GM23338 (cell line): ENCODE measurements around the gene NFIA. TPM values are rescaled to one million over a fixed set of nuclear protein-coding genes. Genes with fewer than 3 reads are reported as not detected.

Experiments used
- ATAC-seq: fragments of 200-7000 bp; cut with Tn5 transposase; 3 replicates; pipeline ENCODE4 v1.9.1; 2020
- DNase-seq: peaks from one replicate; pipeline ENCODE4 v3.0.0-alpha.2; 2015; ENCODE audit warnings: low spot score
- H2AFZ ChIP-seq: fragments of 200-600 bp; sonication (generic); 2 replicates; pipeline ENCODE4 v1.8.0; 2016; ENCODE audit warnings: antibody characterized with exemption, mild to moderate bottlenecking, moderate library complexity
- H3F3A ChIP-seq: fragments of 200-600 bp; sonication (generic); replicated peaks from 2 replicates; pipeline ENCODE4 v1.8.0; 2017; ENCODE audit warnings: antibody characterized with exemption, mixed run types, low read depth
- H3K27ac ChIP-seq: fragments of 200-600 bp; sonication (generic); 2 replicates; pipeline ENCODE4 v1.6.1; 2016; ENCODE audit warnings: low read depth
- H3K27me3 ChIP-seq: fragments of 200-600 bp; sonication (generic); 2 replicates; pipeline ENCODE4 v1.8.0; 2016; ENCODE audit warnings: mild to moderate bottlenecking, mixed run types, moderate library complexity; ENCODE audit not compliant: insufficient read depth
- H3K36me3 ChIP-seq: fragments of 200-600 bp; sonication (generic); 2 replicates; pipeline ENCODE4 v1.8.0; 2016; ENCODE audit warnings: mild to moderate bottlenecking; ENCODE audit not compliant: insufficient read depth
- H3K4me1 ChIP-seq: fragments of 200-600 bp; sonication (generic); 2 replicates; pipeline ENCODE4 v1.8.0; 2016; ENCODE audit warnings: mild to moderate bottlenecking, moderate library complexity; ENCODE audit not compliant: insufficient read depth
- H3K4me2 ChIP-seq: fragments of 200-600 bp; sonication (generic); 2 replicates; pipeline ENCODE4 v1.7.1; 2017; ENCODE audit warnings: mixed run types
- H3K4me3 ChIP-seq: fragments of 200-600 bp; sonication (generic); 2 replicates; pipeline ENCODE4 v1.6.1; 2016; ENCODE audit warnings: mixed run types
- H3K79me2 ChIP-seq: fragments of 200-600 bp; sonication (generic); replicated peaks from 2 replicates; pipeline ENCODE4 v1.8.0; 2017; ENCODE audit warnings: mild to moderate bottlenecking; ENCODE audit not compliant: insufficient read depth
- H3K9me2 ChIP-seq: fragments of 200-600 bp; sonication (generic); 2 replicates; pipeline ENCODE4 v1.8.0; 2017; ENCODE audit not compliant: insufficient read depth
- H4K20me1 ChIP-seq: fragments of 200-600 bp; sonication (generic); replicated peaks from 2 replicates; pipeline ENCODE4 v1.8.0; 2017; ENCODE audit warnings: mild to moderate bottlenecking; ENCODE audit not compliant: insufficient read depth
- H3K27ac Mint-ChIP-seq: 2 replicates; pipeline ENCODE4 v1.8.0; 2020; ENCODE audit warnings: inconsistent platforms, mild to moderate bottlenecking, moderate library complexity, mixed read lengths
- H3K27me3 Mint-ChIP-seq: 3 replicates; pipeline ENCODE4 v1.8.0; 2022; ENCODE audit warnings: low read depth, mild to moderate bottlenecking, moderate library complexity, mixed read lengths, inconsistent platforms; ENCODE audit not compliant: insufficient read depth, poor library complexity
- H3K36me3 Mint-ChIP-seq: 3 replicates; pipeline ENCODE4 v1.8.0; 2021; ENCODE audit warnings: low read depth, mild to moderate bottlenecking, inconsistent platforms, moderate library complexity, mixed read lengths
- H3K4me1 Mint-ChIP-seq: 3 replicates; pipeline ENCODE4 v1.8.0; 2020; ENCODE audit warnings: mild to moderate bottlenecking, inconsistent platforms, mixed read lengths
- H3K4me3 Mint-ChIP-seq: 3 replicates; pipeline ENCODE4 v1.8.0; 2021; ENCODE audit warnings: moderate library complexity, mild to moderate bottlenecking, inconsistent platforms, mixed read lengths
- H3K9me3 Mint-ChIP-seq: 3 replicates; pipeline ENCODE4 v1.8.0; 2020; ENCODE audit warnings: moderate library complexity, mild to moderate bottlenecking, inconsistent platforms, mixed read lengths
- CREB1 ChIP-seq: fragments of 250-450 bp; sonication (Bioruptor Pico); IDR thresholded peaks from 2 replicates; pipeline ENCODE4 v1.5.0; 2020; ENCODE audit warnings: low read depth, mild to moderate bottlenecking, moderate library complexity
- EZH2 ChIP-seq: fragments of 200-600 bp; sonication (generic); IDR thresholded peaks from one replicate; pipeline ENCODE4 v1.8.0; 2017; ENCODE audit warnings: antibody characterized with exemption, mild to moderate bottlenecking, low read depth; ENCODE audit not compliant: unreplicated experiment
- EZH2phosphoT487 ChIP-seq: fragments of 200-600 bp; sonication (generic); IDR thresholded peaks from one replicate; pipeline ENCODE4 v1.8.1; 2018; ENCODE audit warnings: antibody characterized with exemption; ENCODE audit not compliant: unreplicated experiment
- JUNB ChIP-seq: IDR thresholded peaks from one replicate; pipeline ENCODE4 v1.6.1; 2016; ENCODE audit warnings: antibody characterized with exemption; ENCODE audit not compliant: unreplicated experiment
- NANOG ChIP-seq: IDR thresholded peaks from 2 replicates; pipeline ENCODE4 v1.6.1; 2016; ENCODE audit warnings: antibody characterized with exemption, borderline replicate concordance
- POLR2AphosphoS5 ChIP-seq: IDR thresholded peaks from 2 replicates; pipeline ENCODE4 v1.6.1; 2016; ENCODE audit warnings: antibody characterized with exemption, low read depth
- STAT1 ChIP-seq: IDR thresholded peaks from one replicate; pipeline ENCODE4 v1.6.1; 2016; ENCODE audit warnings: antibody characterized with exemption; ENCODE audit not compliant: unreplicated experiment
- ZNF114 ChIP-seq: fragments of 250-450 bp; sonication (Bioruptor Pico); IDR thresholded peaks from 2 replicates; pipeline ENCODE4 v1.5.0; 2020; ENCODE audit warnings: mild to moderate bottlenecking, moderate library complexity
- ZNF331 ChIP-seq: fragments of 250-450 bp; sonication (Bioruptor Pico); IDR thresholded peaks from 2 replicates; pipeline ENCODE4 v1.5.0; 2020; ENCODE audit warnings: low read depth, mild to moderate bottlenecking, moderate library complexity
- polyA plus RNA-seq: library from polyadenylated mRNA; unstranded; fragments of >200 nt; fragmentation: Nextera tagmentation; extraction: Ambion mirVana; gene quantifications from 2 replicates; pipeline ENCODE4 v1.2.1, GENCODE V29; 2016
- total RNA-seq: library from RNA; depleted of rRNA; stranded (reverse); fragments of >200 nt; shearing (Covaris generic); gene quantifications from 2 replicates; pipeline ENCODE4 v1.2.3, GENCODE V29; 2014
- TF ChIP-seq, protein P1 (sequence below), 2 experiments: fragments of 200-600 bp in 1 of 2; sonication (generic) in 1 of 2; conservative IDR thresholded peaks; 2 replicates each; pipeline versions ENCODE4 v1.5.1 to v1.6.1; 2016 to 2017; ENCODE audit warnings: antibody characterized with exemption in 2 of 2, low read depth in 2 of 2, mild to moderate bottlenecking in 2 of 2, moderate library complexity in 1 of 2
- TF ChIP-seq, protein P2 (sequence below): IDR thresholded peaks from one replicate; pipeline ENCODE4 v1.6.1; 2018; ENCODE audit warnings: antibody characterized with exemption; ENCODE audit not compliant: unreplicated experiment
- TF ChIP-seq, protein P3 (sequence below): fragments of 250-450 bp; sonication (Bioruptor Pico); IDR thresholded peaks from 2 replicates; pipeline ENCODE4 v1.5.0; 2020; ENCODE audit warnings: mild to moderate bottlenecking, moderate library complexity
- TF ChIP-seq, protein P4 (sequence below): IDR thresholded peaks from 2 replicates; pipeline ENCODE4 v1.6.1; 2016; ENCODE audit warnings: antibody characterized with exemption

The NFIA gene
- total and polyA plus RNA-seq, 2 experiments from 2014 or later = 0.97 to 2.3 TPM

DNA sequence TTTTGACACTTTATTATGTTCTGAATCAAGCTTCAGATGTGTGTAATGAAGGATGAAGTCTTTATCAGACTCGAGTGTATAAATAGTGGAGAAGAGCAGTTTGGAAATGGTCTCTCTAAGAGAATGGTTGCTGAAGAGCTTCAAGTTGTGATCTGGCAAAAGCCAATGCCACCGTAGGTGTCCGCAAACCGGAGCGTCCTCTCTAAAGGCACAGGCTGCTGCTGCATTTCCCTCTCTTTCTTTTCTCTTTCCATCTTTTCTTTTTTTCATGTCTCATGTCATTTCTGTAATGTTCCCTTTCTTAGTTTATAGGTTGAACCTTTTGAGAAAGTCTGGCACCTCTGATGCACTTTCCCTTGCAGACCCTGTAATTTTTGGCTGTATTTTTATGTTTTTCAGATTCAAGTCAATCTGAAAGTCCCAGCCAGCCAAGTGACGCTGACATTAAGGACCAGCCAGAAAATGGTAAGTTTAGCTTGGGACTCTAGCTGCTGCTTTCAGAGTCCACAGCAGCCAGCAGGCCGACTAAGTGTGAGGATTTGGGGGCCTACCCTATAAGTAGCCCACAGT is 194.8 kb downstream of the NFIA start:
- Histone ChIP-seq H3K27ac (no peak overlapping the region), H4K20me1 (no peaks in the 10 kb centered on the region), H3K4me2 (no peak overlapping the region), H3K9me2 (no peaks in the 10 kb centered on the region), H3K4me1 (0 out of 2 replicates have a peak, but pooled peaks cover 1% of the 10 kb centered on the region), H3F3A (no peaks in the 10 kb centered on the region), H3K79me2 (no peaks in the 10 kb centered on the region), H3K27me3 (no peaks in the 10 kb centered on the region), H2AFZ (no peak overlapping the region), H3K4me3 (no peak overlapping the region), H3K36me3 (no peaks in the 10 kb centered on the region)
- Mint-ChIP-seq H3K9me3 (no peaks in the 10 kb centered on the region), H3K4me1 (peaks cover 16% of the 10 kb centered on the region), H3K4me3 (no peak overlapping the region), H3K27ac (no peak overlapping the region), H3K27me3 (peaks cover 5% of the 10 kb centered on the region), H3K36me3 (no peaks in the 10 kb centered on the region)
- TF ChIP-seq POLR2AphosphoS5 (no peak), STAT1 (no peak), CREB1 (no peak), ZNF331 (no peak), JUNB (no peak), NANOG (no peak), EZH2phosphoT487 (no peak), ZNF114 (CRISPR knock-in tag) (no peak), EZH2 (no peak)
- TF ChIP-seq, protein P1, sequence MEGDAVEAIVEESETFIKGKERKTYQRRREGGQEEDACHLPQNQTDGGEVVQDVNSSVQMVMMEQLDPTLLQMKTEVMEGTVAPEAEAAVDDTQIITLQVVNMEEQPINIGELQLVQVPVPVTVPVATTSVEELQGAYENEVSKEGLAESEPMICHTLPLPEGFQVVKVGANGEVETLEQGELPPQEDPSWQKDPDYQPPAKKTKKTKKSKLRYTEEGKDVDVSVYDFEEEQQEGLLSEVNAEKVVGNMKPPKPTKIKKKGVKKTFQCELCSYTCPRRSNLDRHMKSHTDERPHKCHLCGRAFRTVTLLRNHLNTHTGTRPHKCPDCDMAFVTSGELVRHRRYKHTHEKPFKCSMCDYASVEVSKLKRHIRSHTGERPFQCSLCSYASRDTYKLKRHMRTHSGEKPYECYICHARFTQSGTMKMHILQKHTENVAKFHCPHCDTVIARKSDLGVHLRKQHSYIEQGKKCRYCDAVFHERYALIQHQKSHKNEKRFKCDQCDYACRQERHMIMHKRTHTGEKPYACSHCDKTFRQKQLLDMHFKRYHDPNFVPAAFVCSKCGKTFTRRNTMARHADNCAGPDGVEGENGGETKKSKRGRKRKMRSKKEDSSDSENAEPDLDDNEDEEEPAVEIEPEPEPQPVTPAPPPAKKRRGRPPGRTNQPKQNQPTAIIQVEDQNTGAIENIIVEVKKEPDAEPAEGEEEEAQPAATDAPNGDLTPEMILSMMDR (conservative IDR thresholded peaks at IDR 0.05; ENCODE audit: low read depth in 2 of 2) = no peak
- TF ChIP-seq, protein P2, sequence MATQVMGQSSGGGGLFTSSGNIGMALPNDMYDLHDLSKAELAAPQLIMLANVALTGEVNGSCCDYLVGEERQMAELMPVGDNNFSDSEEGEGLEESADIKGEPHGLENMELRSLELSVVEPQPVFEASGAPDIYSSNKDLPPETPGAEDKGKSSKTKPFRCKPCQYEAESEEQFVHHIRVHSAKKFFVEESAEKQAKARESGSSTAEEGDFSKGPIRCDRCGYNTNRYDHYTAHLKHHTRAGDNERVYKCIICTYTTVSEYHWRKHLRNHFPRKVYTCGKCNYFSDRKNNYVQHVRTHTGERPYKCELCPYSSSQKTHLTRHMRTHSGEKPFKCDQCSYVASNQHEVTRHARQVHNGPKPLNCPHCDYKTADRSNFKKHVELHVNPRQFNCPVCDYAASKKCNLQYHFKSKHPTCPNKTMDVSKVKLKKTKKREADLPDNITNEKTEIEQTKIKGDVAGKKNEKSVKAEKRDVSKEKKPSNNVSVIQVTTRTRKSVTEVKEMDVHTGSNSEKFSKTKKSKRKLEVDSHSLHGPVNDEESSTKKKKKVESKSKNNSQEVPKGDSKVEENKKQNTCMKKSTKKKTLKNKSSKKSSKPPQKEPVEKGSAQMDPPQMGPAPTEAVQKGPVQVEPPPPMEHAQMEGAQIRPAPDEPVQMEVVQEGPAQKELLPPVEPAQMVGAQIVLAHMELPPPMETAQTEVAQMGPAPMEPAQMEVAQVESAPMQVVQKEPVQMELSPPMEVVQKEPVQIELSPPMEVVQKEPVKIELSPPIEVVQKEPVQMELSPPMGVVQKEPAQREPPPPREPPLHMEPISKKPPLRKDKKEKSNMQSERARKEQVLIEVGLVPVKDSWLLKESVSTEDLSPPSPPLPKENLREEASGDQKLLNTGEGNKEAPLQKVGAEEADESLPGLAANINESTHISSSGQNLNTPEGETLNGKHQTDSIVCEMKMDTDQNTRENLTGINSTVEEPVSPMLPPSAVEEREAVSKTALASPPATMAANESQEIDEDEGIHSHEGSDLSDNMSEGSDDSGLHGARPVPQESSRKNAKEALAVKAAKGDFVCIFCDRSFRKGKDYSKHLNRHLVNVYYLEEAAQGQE = no peak
- TF ChIP-seq, protein P3, sequence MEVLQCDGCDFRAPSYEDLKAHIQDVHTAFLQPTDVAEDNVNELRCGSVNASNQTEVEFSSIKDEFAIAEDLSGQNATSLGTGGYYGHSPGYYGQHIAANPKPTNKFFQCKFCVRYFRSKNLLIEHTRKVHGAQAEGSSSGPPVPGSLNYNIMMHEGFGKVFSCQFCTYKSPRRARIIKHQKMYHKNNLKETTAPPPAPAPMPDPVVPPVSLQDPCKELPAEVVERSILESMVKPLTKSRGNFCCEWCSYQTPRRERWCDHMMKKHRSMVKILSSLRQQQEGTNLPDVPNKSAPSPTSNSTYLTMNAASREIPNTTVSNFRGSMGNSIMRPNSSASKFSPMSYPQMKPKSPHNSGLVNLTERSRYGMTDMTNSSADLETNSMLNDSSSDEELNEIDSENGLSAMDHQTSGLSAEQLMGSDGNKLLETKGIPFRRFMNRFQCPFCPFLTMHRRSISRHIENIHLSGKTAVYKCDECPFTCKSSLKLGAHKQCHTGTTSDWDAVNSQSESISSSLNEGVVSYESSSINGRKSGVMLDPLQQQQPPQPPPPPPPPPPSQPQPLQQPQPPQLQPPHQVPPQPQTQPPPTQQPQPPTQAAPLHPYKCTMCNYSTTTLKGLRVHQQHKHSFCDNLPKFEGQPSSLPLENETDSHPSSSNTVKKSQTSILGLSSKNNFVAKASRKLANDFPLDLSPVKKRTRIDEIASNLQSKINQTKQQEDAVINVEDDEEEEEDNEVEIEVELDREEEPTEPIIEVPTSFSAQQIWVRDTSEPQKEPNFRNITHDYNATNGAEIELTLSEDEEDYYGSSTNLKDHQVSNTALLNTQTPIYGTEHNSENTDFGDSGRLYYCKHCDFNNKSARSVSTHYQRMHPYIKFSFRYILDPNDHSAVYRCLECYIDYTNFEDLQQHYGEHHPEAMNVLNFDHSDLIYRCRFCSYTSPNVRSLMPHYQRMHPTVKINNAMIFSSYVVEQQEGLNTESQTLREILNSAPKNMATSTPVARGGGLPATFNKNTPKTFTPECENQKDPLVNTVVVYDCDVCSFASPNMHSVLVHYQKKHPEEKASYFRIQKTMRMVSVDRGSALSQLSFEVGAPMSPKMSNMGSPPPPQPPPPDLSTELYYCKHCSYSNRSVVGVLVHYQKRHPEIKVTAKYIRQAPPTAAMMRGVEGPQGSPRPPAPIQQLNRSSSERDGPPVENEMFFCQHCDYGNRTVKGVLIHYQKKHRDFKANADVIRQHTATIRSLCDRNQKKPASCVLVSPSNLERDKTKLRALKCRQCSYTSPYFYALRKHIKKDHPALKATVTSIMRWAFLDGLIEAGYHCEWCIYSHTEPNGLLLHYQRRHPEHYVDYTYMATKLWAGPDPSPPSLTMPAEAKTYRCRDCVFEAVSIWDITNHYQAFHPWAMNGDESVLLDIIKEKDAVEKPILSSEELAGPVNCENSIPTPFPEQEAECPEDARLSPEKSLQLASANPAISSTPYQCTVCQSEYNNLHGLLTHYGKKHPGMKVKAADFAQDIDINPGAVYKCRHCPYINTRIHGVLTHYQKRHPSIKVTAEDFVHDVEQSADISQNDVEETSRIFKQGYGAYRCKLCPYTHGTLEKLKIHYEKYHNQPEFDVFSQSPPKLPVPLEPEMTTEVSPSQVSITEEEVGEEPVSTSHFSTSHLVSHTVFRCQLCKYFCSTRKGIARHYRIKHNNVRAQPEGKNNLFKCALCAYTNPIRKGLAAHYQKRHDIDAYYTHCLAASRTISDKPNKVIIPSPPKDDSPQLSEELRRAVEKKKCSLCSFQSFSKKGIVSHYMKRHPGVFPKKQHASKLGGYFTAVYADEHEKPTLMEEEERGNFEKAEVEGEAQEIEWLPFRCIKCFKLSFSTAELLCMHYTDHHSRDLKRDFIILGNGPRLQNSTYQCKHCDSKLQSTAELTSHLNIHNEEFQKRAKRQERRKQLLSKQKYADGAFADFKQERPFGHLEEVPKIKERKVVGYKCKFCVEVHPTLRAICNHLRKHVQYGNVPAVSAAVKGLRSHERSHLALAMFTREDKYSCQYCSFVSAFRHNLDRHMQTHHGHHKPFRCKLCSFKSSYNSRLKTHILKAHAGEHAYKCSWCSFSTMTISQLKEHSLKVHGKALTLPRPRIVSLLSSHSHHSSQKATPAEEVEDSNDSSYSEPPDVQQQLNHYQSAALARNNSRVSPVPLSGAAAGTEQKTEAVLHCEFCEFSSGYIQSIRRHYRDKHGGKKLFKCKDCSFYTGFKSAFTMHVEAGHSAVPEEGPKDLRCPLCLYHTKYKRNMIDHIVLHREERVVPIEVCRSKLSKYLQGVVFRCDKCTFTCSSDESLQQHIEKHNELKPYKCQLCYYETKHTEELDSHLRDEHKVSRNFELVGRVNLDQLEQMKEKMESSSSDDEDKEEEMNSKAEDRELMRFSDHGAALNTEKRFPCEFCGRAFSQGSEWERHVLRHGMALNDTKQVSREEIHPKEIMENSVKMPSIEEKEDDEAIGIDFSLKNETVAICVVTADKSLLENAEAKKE (CRISPR knock-in tag) = no peak
- TF ChIP-seq, protein P4, sequence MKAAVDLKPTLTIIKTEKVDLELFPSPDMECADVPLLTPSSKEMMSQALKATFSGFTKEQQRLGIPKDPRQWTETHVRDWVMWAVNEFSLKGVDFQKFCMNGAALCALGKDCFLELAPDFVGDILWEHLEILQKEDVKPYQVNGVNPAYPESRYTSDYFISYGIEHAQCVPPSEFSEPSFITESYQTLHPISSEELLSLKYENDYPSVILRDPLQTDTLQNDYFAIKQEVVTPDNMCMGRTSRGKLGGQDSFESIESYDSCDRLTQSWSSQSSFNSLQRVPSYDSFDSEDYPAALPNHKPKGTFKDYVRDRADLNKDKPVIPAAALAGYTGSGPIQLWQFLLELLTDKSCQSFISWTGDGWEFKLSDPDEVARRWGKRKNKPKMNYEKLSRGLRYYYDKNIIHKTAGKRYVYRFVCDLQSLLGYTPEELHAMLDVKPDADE = no peak
- peak; percentile 54; the same call in 2 of the 3 replicates for ATAC-seq
- no peak for DNase-seq
